ENCODE results near the gene SLC40A1.

SLC40A1 gene

GRCh38 chr2:189538402-189538801, 42.2 kb downstream of the SLC40A1 start:
- no peak for DNase-seq (ENCODE audit: low read depth)
- TF ChIP-seq CTCF (IDR thresholded peaks at IDR 0.05; ENCODE audit: low read depth, low read length, missing control alignments), result no peak

GRCh38 chr2:189536830-189537229, 43.8 kb downstream of the SLC40A1 start:
- DNase-seq (ENCODE audit: low read depth), result no peak
- in situ Hi-C loops (cut with HindIII; ENCODE audit: low sequenced_read_pairs), result no loop called here
- H3K4me3 ChIP-seq (ENCODE audit: low read depth, low read length), result no peak overlapping the region
- no peak for TF ChIP-seq CTCF (IDR thresholded peaks at IDR 0.05; ENCODE audit: low read depth, low read length, missing control alignments)

More at GRCh38 chr2:189538402-189538801, 42.2 kb downstream of the SLC40A1 start:
- in situ Hi-C loops (cut with HindIII; ENCODE audit: low sequenced_read_pairs), result no loop called here
- H3K4me3 ChIP-seq (ENCODE audit: low read depth, low read length), result no peak overlapping the region

- no peak for DNase-seq (ENCODE audit: low read depth)
- in situ Hi-C loops (cut with HindIII; ENCODE audit: low sequenced_read_pairs), result no loop called here
- TF ChIP-seq CTCF (IDR thresholded peaks at IDR 0.05; ENCODE audit: low read depth, low read length, missing control alignments), result no peak
Observed at GRCh38 chr2:189534854-189535832, 45.4 kb downstream of the SLC40A1 start.

GRCh38 chr2:189533288-189534035, 47.1 kb downstream of the SLC40A1 start:
- in situ Hi-C loops (cut with HindIII; ENCODE audit: low sequenced_read_pairs), result no loop called here
- no peak for DNase-seq (ENCODE audit: low read depth)
- no peak overlapping the region for H3K4me3 ChIP-seq (ENCODE audit: low read depth, low read length)
- no peak for TF ChIP-seq CTCF (IDR thresholded peaks at IDR 0.05; ENCODE audit: low read depth, low read length, missing control alignments)

More at GRCh38 chr2:189534854-189535832, 45.4 kb downstream of the SLC40A1 start:
- no peak overlapping the region for H3K4me3 ChIP-seq (ENCODE audit: low read depth, low read length)

GRCh38 chr2:189530965-189531637, 49.5 kb downstream of the SLC40A1 start:
- no peak for TF ChIP-seq CTCF (IDR thresholded peaks at IDR 0.05; ENCODE audit: low read depth, low read length, missing control alignments)
- no peak for DNase-seq (ENCODE audit: low read depth)
- in situ Hi-C loops (cut with HindIII; ENCODE audit: low sequenced_read_pairs), result no loop called here
- H3K4me3 ChIP-seq (ENCODE audit: low read depth, low read length), result no peak overlapping the region

GRCh38 chr2:189528617-189529016, 52.0 kb downstream of the SLC40A1 start:
- TF ChIP-seq CTCF (IDR thresholded peaks at IDR 0.05; ENCODE audit: low read depth, low read length, missing control alignments), result no peak
- in situ Hi-C loops (cut with HindIII; ENCODE audit: low sequenced_read_pairs), result no loop called here
- no peak overlapping the region for H3K4me3 ChIP-seq (ENCODE audit: low read depth, low read length)
- no peak for DNase-seq (ENCODE audit: low read depth)
